Peyer's patch (tissue), 4 donors: ENCODE measurements around the gene NEIL3. TPM values are rescaled to one million over a fixed set of nuclear protein-coding genes. Genes with fewer than 3 reads are reported as not detected.

ENCODE experiments used
- DNase-seq, 3 donors: peaks; one replicate each; pipeline ENCODE4 v3.0.0-alpha.2; 2017 to 2019
- H3K27ac ChIP-seq, 4 donors: fragments of 200-600 bp; sonication (generic); one replicate each; pipeline ENCODE4 v1.5.1; 2016 to 2019
- H3K27me3 ChIP-seq, 2 donors: fragments of 200-600 bp; sonication (generic); one replicate each; pipeline ENCODE4 v1.5.1; 2019
- H3K36me3 ChIP-seq, 3 donors: fragments of 200-600 bp; sonication (generic); one replicate each; pipeline ENCODE4 v1.5.1; 2016 to 2019
- H3K4me1 ChIP-seq, 4 donors: fragments of 200-600 bp; sonication (generic); one replicate each; pipeline ENCODE4 v1.5.1; 2016 to 2019
- H3K4me3 ChIP-seq, 4 donors: fragments of 200-600 bp; sonication (generic); 1 replicate in 3 of 4; 2 replicates in 1 of 4; pipeline ENCODE4 v1.5.1; 2016 to 2019; ENCODE audit warnings: mild to moderate bottlenecking in 1 of 4
- H3K9me3 ChIP-seq, 4 donors: fragments of 200-600 bp; sonication (generic); one replicate each; pipeline ENCODE4 v1.5.1; 2016 to 2019; ENCODE audit warnings: mild to moderate bottlenecking in 1 of 4
- CTCF ChIP-seq, 6 experiments: fragments of 450-650 bp in 4 of 6; fragments of 200-600 bp in 2 of 6; sonication (generic) in 1 of 6; IDR thresholded peaks; one replicate each; pipeline ENCODE4 v1.5.1; 2017 to 2019; ENCODE audit warnings: antibody characterized with exemption in 6 of 6, mild to moderate bottlenecking in 3 of 6, moderate library complexity in 1 of 6
- POLR2A ChIP-seq, 2 donors: fragments of 450-650 bp; IDR thresholded peaks; one replicate each; pipeline ENCODE4 v1.5.1; 2017; ENCODE audit warnings: antibody characterized with exemption in 2 of 2, mild to moderate bottlenecking in 2 of 2, moderate library complexity in 2 of 2
- total RNA-seq, 4 donors: library from RNA; depleted of rRNA; stranded (reverse); fragments of >200 nt; gene quantifications; one replicate each; pipeline ENCODE4 v1.1.0, GENCODE V29; 2016

Gene NEIL3
- total RNA-seq, 4 donors from 2014 or later: 0.76 to 2.5 (median 1.3) TPM

GRCh38 chr4:177381762-177382310 lies 72.2 kb downstream of the NEIL3 start:
- H3K9me3 ChIP-seq: no peaks in the 10 kb centered on the region
- H3K27me3 ChIP-seq: no peaks in the 10 kb centered on the region
- H3K4me3 ChIP-seq: no peak overlapping the region
- H3K4me1 ChIP-seq: no peaks in the 10 kb centered on the region
- no peak for TF ChIP-seq POLR2A (IDR thresholded peaks at IDR 0.05)
- no peak for TF ChIP-seq CTCF (IDR thresholded peaks at IDR 0.05)
- H3K36me3 ChIP-seq: no peaks in the 10 kb centered on the region
- no peak overlapping the region for H3K27ac ChIP-seq
- DNase-seq: no peak

DNA sequence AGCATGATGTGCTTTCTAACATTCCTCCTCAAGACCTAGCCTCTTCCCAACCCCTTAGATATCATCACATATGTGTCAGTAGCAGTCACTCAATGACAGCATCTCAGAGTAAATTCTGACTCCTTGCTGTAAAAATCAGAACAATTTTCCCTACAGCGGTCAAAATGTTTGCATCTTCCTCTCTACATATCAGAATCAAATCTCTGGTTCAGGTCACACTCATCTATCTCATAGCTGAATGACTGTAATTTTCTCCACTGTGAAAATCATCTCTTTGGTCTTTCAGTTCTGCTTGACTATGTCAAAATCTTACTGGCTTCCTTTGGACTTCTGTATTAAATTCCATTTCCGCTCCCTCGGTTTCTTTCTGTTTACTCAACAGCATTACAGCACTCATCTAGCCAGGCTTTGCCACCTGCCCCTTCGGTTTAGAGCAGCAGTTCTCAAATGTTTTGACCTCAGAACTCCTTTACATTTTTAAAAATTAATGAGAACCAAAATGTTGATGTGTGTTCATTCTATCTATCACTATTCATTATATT lies 75.3 kb downstream of the NEIL3 start:
- H3K27ac ChIP-seq: no peak overlapping the region
- no peaks in the 10 kb centered on the region for H3K36me3 ChIP-seq
- TF ChIP-seq CTCF (IDR thresholded peaks at IDR 0.05) (no peak), POLR2A (IDR thresholded peaks at IDR 0.05) (no peak)
- no peaks in the 10 kb centered on the region for H3K9me3 ChIP-seq
- no peak for DNase-seq
- H3K27me3 ChIP-seq: no peaks in the 10 kb centered on the region
- no peaks in the 10 kb centered on the region for H3K4me1 ChIP-seq
- H3K4me3 ChIP-seq: no peak overlapping the region

DNA sequence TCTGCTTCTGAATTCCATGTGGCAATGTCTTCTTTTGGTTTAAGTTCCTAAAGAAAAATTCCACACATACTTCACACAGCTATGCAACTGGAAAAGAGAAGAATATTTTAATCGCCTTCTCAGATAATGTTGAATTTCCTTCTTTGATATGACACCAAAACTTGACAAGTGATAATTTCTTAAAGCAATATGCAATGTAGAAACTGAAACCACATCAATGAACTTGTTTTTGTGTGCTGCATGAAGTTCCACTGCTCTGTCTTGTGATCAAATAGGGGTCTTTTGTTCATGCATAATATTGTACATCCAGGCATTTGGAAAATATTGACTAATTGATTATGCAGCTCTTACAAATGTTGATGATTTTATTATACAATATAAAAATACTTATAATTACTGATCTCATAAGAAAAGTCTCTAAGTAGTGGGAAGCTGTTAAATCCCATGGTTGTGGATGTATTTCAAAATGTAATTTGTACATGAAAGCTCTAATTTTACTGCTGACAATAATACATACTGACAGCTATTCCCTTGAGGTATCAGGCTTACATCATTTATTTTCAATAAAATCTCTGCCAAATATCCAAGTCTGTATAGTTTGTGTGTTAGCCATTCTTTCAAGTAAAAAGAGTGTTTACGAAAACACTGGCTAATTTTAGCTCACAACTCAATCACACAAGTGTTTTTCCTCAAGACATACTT lies 76.1 kb downstream of the NEIL3 start:
- no peak for TF ChIP-seq POLR2A (IDR thresholded peaks at IDR 0.05)
- no peak for TF ChIP-seq CTCF (IDR thresholded peaks at IDR 0.05)
- Histone ChIP-seq H3K9me3 (no peaks in the 10 kb centered on the region), H3K36me3 (no peaks in the 10 kb centered on the region), H3K4me1 (no peaks in the 10 kb centered on the region), H3K27me3 (no peaks in the 10 kb centered on the region), H3K4me3 (no peak overlapping the region), H3K27ac (no peak overlapping the region)
- no peak for DNase-seq

GRCh38 chr4:177386278-177386815 lies 76.7 kb downstream of the NEIL3 start:
- no peak for DNase-seq
- H3K9me3 ChIP-seq: no peaks in the 10 kb centered on the region
- no peak overlapping the region for H3K27ac ChIP-seq
- no peak for TF ChIP-seq CTCF (IDR thresholded peaks at IDR 0.05)
- H3K36me3 ChIP-seq: no peaks in the 10 kb centered on the region
- H3K27me3 ChIP-seq: no peaks in the 10 kb centered on the region
- H3K4me3 ChIP-seq: no peak overlapping the region
- H3K4me1 ChIP-seq: no peaks in the 10 kb centered on the region

DNA sequence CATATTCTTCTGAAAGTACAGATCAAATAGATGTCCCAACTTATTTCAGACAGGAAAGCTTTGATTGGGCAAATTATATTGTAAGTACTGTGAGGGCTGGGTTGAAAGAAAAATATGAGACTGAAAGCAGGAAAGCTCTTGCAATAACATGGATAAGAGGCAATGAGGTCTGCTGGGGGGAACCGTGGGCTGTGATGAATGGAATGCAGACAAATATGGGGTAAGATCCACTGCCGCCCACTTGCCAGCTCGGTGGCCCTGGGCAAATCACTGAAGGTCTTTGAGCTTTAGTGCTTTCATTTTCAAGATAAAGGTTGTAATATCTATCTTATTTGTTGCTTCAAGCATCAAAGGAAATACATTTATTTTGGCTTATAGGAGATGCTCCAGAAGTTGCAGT lies 81.6 kb downstream of the NEIL3 start:
- H3K36me3 ChIP-seq: no peaks in the 10 kb centered on the region
- H3K27ac ChIP-seq: no peak overlapping the region
- TF ChIP-seq POLR2A (IDR thresholded peaks at IDR 0.05) (no peak), CTCF (IDR thresholded peaks at IDR 0.05) (no peak)
- no peaks in the 10 kb centered on the region for H3K9me3 ChIP-seq
- no peaks in the 10 kb centered on the region for H3K4me1 ChIP-seq
- no peaks in the 10 kb centered on the region for H3K27me3 ChIP-seq
- no peak overlapping the region for H3K4me3 ChIP-seq
- no peak for DNase-seq
